GM21526 (cell line): ENCODE data around the gene CDH9.

Experiments
- ATAC-seq: cut with Tn5 transposase; IDR thresholded peaks from one replicate; pipeline ENCODE4 v1.9.1; 2021; ENCODE audit warnings: moderate library complexity; ENCODE audit not compliant: unreplicated experiment, low FRiP score

CDH9 gene

DNA sequence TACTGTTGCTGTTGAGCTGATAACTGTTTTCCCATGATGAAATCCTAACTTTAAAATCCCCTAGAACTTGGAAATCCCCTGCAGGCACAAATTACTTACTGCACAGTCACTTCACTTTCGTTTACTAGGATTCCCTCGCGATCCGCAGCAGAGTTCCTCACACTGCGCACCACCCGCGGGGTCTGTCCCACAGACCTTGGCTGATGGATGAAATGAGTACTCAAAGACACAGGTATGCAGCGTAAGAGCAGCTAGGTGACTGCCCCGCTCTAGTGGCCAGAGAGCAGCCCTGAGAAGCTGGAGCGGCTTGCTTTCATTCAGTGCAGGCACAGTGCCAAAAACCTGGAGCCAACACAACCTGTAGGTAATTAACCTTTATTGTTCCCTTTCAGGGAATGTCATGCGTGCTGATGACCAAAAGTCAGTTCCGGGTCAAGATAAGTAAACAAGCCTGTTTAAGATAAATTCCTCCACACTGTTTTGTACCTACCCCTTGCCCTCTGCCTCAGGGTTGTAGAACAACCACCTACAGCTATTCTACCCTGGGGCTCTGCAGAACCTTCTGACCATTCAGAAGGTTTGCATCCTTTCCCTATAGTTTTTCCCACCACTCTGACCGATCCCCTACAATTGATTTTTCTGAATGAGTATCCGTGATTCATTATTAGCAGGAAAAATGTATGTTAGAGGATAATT lies 191.2 kb downstream of the CDH9 start:
- no peak for ATAC-seq

DNA sequence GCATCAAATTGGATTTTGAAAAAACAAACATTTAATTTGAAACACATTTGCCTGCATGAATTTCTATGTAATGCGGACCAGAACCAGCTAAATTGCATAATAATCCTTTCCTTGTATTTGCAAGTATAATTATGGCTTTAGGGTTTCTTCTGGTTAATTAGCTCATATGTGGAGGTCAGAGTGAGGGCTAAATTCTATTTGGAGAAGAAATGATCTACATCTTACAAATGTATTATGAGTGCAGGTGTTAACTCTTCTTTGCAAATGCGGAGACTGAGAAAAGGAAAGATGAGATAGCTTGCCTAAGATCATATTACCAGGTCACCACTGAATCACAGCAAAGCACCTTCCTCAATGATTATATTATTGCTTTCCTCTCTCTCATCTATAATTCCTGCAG lies 194.7 kb downstream of the CDH9 start:
- no peak for ATAC-seq

DNA sequence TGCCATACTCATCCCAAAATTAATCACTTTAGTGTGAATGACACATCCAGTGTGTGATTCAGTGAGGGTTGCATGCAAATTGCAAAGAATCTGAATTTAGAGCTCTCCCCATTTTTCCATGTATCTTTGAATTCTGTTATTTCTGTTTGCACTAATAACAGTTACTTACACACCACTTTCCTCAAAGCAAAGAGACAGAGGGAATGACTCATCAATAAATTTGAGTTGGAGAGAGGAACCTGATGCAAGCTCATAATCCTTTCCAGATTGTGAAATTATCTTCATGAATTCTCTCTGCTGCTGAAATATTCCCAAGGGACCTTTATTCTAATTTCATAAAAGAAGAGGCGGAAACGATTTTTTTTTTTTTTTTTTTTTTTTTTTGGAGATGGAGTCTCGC lies 204.8 kb downstream of the CDH9 start:
- no peak for ATAC-seq
